ENCODE measurements around the gene DHRSX. TPM values are rescaled to one million over a fixed set of nuclear protein-coding genes. Genes with fewer than 3 reads are reported as not detected.
"Not testable (repeated sequence)": the region's sequence is repeated elsewhere in the genome, so short reads cannot be mapped to it uniquely, and the experiment has no call there.

Gene DHRSX
- total RNA-seq, 1 donor from 2014 or later, result 30.4 TPM

DNA sequence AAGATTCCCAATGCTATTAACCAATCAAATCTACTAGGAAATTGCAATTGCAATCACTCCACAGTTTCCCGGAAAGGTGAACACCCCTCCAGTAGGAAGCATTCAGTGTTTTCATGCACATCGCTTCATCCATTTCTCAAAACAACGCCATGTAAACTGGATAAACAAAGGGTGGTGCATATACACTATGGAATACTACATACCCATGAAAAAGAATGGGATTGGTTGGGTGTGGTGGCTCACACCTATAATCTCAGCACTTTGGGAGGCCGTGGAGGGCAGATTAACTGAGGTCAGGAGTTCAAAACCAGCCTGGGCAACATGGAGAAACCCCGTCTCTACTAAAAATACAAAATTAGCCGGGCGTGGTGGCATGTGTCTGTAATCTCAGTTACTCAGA is 29.1 kb downstream of the DHRSX start:
- H3K36me3 Mint-ChIP-seq (ENCODE audit: low read depth, unreplicated experiment), result peaks cover 7% of the 10 kb centered on the region
- H3K79me2 ChIP-seq (ENCODE audit: insufficient read depth, low read length), result peaks cover 61% of the 10 kb centered on the region
- no peak overlapping the region for H3K27ac ChIP-seq (ENCODE audit: low read depth, low read length)
- no peak overlapping the region for H2AFZ ChIP-seq (ENCODE audit: low read depth, low read length)
- H3K27me3 ChIP-seq (ENCODE audit: insufficient read depth, low read length), result no peaks in the 10 kb centered on the region
- H3K9ac ChIP-seq (ENCODE audit: low read length), result no peak overlapping the region
- H3K36me3 ChIP-seq (ENCODE audit: insufficient read depth, low read length), result no peaks in the 10 kb centered on the region
- H3K4me1 ChIP-seq (ENCODE audit: insufficient read depth, low read length), result no peaks in the 10 kb centered on the region
- peaks cover 5% of the 10 kb centered on the region for H3K4me1 Mint-ChIP-seq (ENCODE audit: low read depth, unreplicated experiment)
- no peak for FAIRE-seq
- TF ChIP-seq, protein P1, sequence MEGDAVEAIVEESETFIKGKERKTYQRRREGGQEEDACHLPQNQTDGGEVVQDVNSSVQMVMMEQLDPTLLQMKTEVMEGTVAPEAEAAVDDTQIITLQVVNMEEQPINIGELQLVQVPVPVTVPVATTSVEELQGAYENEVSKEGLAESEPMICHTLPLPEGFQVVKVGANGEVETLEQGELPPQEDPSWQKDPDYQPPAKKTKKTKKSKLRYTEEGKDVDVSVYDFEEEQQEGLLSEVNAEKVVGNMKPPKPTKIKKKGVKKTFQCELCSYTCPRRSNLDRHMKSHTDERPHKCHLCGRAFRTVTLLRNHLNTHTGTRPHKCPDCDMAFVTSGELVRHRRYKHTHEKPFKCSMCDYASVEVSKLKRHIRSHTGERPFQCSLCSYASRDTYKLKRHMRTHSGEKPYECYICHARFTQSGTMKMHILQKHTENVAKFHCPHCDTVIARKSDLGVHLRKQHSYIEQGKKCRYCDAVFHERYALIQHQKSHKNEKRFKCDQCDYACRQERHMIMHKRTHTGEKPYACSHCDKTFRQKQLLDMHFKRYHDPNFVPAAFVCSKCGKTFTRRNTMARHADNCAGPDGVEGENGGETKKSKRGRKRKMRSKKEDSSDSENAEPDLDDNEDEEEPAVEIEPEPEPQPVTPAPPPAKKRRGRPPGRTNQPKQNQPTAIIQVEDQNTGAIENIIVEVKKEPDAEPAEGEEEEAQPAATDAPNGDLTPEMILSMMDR (IDR thresholded peaks at IDR 0.05; ENCODE audit: insufficient read depth, low read depth, low read length), result no peak
- TF ChIP-seq EZH2 (IDR thresholded peaks at IDR 0.05; ENCODE audit: insufficient read depth, low read length), result no peak
- no peak overlapping the region for H3K4me3 Mint-ChIP-seq (ENCODE audit: unreplicated experiment)
- no peaks in the 10 kb centered on the region for H3K27me3 Mint-ChIP-seq (ENCODE audit: low read depth, unreplicated experiment)
- H3K9me3 Mint-ChIP-seq (ENCODE audit: unreplicated experiment), result peaks cover 3% of the 10 kb centered on the region
- no peak for DNase-seq (ENCODE audit: low read depth)
- H3K9me3 ChIP-seq (ENCODE audit: insufficient read depth, low read depth, low read length), result no peaks in the 10 kb centered on the region
- H4K20me1 ChIP-seq (ENCODE audit: insufficient read depth, low read length), result peaks cover 69% of the 10 kb centered on the region
- H3K4me3 ChIP-seq (ENCODE audit: insufficient read depth, low read depth, low read length), result no peak overlapping the region
- H3K4me2 ChIP-seq (ENCODE audit: low read length), result no peak overlapping the region
- H3K27ac Mint-ChIP-seq (ENCODE audit: unreplicated experiment), result no peak overlapping the region

DNA sequence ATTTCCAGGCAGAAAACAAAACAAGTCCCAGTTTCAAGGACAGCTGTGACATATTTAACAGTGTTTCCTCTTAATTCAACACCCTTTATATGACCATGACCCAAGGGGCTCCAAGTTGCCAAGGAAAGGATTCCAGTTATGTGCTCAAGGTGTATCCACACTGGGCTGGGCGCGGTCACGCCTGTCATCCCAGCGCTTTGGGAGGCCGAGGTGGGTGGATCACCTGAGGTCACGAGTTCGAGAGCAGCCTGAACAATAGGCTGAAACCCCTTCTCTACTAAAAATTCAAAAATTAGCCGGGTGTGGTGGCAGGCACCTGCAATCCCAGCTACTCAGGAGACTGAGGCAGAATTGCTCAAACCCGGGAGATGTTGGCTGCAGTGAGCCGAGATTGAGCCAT is 29.6 kb downstream of the DHRSX start:
- H3K4me3 ChIP-seq (ENCODE audit: insufficient read depth, low read depth, low read length); H3K4me3 Mint-ChIP-seq (ENCODE audit: unreplicated experiment); H3K4me2 ChIP-seq (ENCODE audit: low read length); H3K9me3 Mint-ChIP-seq (ENCODE audit: unreplicated experiment); DNase-seq (ENCODE audit: low read depth); H3K27me3 ChIP-seq (ENCODE audit: insufficient read depth, low read length); H3K4me1 Mint-ChIP-seq (ENCODE audit: low read depth, unreplicated experiment); H3K9me3 ChIP-seq (ENCODE audit: insufficient read depth, low read depth, low read length); H3K36me3 Mint-ChIP-seq (ENCODE audit: low read depth, unreplicated experiment); H3K9ac ChIP-seq (ENCODE audit: low read length); H3K4me1 ChIP-seq (ENCODE audit: insufficient read depth, low read length); H3K27ac ChIP-seq (ENCODE audit: low read depth, low read length); FAIRE-seq; H3K27me3 Mint-ChIP-seq (ENCODE audit: low read depth, unreplicated experiment); H3K27ac Mint-ChIP-seq (ENCODE audit: unreplicated experiment); H3K36me3 ChIP-seq (ENCODE audit: insufficient read depth, low read length); H2AFZ ChIP-seq (ENCODE audit: low read depth, low read length): not testable (repeated sequence)
- H3K79me2 ChIP-seq (ENCODE audit: insufficient read depth, low read length), result peaks cover 61% of the 10 kb centered on the region
- H4K20me1 ChIP-seq (ENCODE audit: insufficient read depth, low read length), result peaks cover 73% of the 10 kb centered on the region

DNA sequence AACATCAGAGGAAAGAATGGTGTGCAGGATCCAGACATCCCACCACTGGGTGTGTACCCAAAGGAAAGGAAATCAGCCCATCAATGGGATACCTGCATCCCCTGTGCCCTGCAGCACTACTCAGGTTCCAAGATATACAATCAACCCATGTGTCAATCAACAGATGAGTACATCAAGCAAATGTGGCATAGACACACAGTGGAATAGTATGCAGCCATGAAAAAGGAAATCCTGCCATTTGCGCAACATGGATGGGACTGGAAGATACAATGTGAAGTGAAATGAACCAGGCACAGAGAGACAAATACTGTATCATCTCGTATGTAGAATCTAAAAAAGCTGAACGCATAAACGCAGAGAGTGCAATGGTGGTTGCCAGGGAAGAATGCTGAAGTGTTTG is 30.9 kb downstream of the DHRSX start:
- H3K27ac ChIP-seq (ENCODE audit: low read depth, low read length); H3K4me1 ChIP-seq (ENCODE audit: insufficient read depth, low read length); H3K9me3 Mint-ChIP-seq (ENCODE audit: unreplicated experiment); H3K36me3 ChIP-seq (ENCODE audit: insufficient read depth, low read length); H3K36me3 Mint-ChIP-seq (ENCODE audit: low read depth, unreplicated experiment); H3K9ac ChIP-seq (ENCODE audit: low read length); H3K4me3 ChIP-seq (ENCODE audit: insufficient read depth, low read depth, low read length); H3K27me3 Mint-ChIP-seq (ENCODE audit: low read depth, unreplicated experiment); DNase-seq (ENCODE audit: low read depth); H3K4me1 Mint-ChIP-seq (ENCODE audit: low read depth, unreplicated experiment); FAIRE-seq; H2AFZ ChIP-seq (ENCODE audit: low read depth, low read length); H3K4me2 ChIP-seq (ENCODE audit: low read length); H3K9me3 ChIP-seq (ENCODE audit: insufficient read depth, low read depth, low read length); H3K27me3 ChIP-seq (ENCODE audit: insufficient read depth, low read length); H3K4me3 Mint-ChIP-seq (ENCODE audit: unreplicated experiment); H3K27ac Mint-ChIP-seq (ENCODE audit: unreplicated experiment): not testable (repeated sequence)
- peaks cover 70% of the 10 kb centered on the region for H4K20me1 ChIP-seq (ENCODE audit: insufficient read depth, low read length)
- peaks cover 53% of the 10 kb centered on the region for H3K79me2 ChIP-seq (ENCODE audit: insufficient read depth, low read length)
